Measurements from ENCODE around the gene LRP11.

Gene LRP11

GRCh38 chr6:149820506-149820905 is 43.7 kb downstream of the LRP11 start:
- CTCF ChIA-PET = interaction anchor here (0.6 to 4.2 kb wide), 8 partner anchors 10 to 285 kb away, joined by 3 to 41 read pairs (median 5); no protein-coding TSS in a partner anchor
- POLR2A ChIA-PET = interaction anchor here (0.7 to 1.2 kb wide), 3 partner anchors 29 to 1553 kb away, joined by 3 to 4 read pairs (median 3); partner anchors contain the start of gene PCMT1
- TF ChIP-seq REST (tag by site-specific recombination; IDR thresholded peaks at IDR 0.05) = no peak
- TF ChIP-seq RBAK (tag by site-specific recombination; IDR thresholded peaks at IDR 0.05) = no peak
- no peak for TF ChIP-seq ZNF350 (tag by site-specific recombination; IDR thresholded peaks at IDR 0.05)
- no peak for TF ChIP-seq ZNF391 (tag by site-specific recombination; IDR thresholded peaks at IDR 0.05; ENCODE audit: borderline replicate concordance, low read depth)
- TF ChIP-seq GLIS2 (tag by site-specific recombination; IDR thresholded peaks at IDR 0.05) = no peak
- no peak for TF ChIP-seq ZNF335 (tag by site-specific recombination; conservative IDR thresholded peaks at IDR 0.05)
- no peak for TF ChIP-seq ZNF2 (tag by site-specific recombination; IDR thresholded peaks at IDR 0.05)
- no peak for TF ChIP-seq SP2 (tag by site-specific recombination; IDR thresholded peaks at IDR 0.05)
- no peak for TF ChIP-seq ZBTB48 (tag by site-specific recombination; IDR thresholded peaks at IDR 0.05)
- TF ChIP-seq ZNF302 (tag by site-specific recombination; IDR thresholded peaks at IDR 0.05; ENCODE audit: low read depth) = no peak
- TF ChIP-seq ZNF112 (tag by site-specific recombination; IDR thresholded peaks at IDR 0.05) = no peak
- no peak for TF ChIP-seq ZFHX2 (tag by site-specific recombination; conservative IDR thresholded peaks at IDR 0.05)
- TF ChIP-seq, protein P1, sequence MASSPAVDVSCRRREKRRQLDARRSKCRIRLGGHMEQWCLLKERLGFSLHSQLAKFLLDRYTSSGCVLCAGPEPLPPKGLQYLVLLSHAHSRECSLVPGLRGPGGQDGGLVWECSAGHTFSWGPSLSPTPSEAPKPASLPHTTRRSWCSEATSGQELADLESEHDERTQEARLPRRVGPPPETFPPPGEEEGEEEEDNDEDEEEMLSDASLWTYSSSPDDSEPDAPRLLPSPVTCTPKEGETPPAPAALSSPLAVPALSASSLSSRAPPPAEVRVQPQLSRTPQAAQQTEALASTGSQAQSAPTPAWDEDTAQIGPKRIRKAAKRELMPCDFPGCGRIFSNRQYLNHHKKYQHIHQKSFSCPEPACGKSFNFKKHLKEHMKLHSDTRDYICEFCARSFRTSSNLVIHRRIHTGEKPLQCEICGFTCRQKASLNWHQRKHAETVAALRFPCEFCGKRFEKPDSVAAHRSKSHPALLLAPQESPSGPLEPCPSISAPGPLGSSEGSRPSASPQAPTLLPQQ (tag by site-specific recombination; IDR thresholded peaks at IDR 0.05) = no peak
- no peak for TF ChIP-seq OSR2 (tag by site-specific recombination; IDR thresholded peaks at IDR 0.05)
- H3K36me3 ChIP-seq (ENCODE audit: control insufficient read depth in 2 of 2, insufficient read depth in 1 of 2, low read length in 2 of 2) = peaks cover 6 to 52% of the 10 kb centered on the region in 2 experiments; a peak in 2 of 3 replicates
- no peaks in the 10 kb centered on the region for H3K9me3 ChIP-seq (ENCODE audit: control insufficient read depth, insufficient read depth, low read depth, low read length)
- H3K4me3 ChIP-seq (ENCODE audit: low read depth, low read length) = no peak overlapping the region
- H3K27ac ChIP-seq (ENCODE audit: extremely low read depth, low read depth, low read length) = no peak overlapping the region
- no peaks in the 10 kb centered on the region for H3K4me1 ChIP-seq (ENCODE audit: control insufficient read depth, insufficient read depth, low read length)

DNA sequence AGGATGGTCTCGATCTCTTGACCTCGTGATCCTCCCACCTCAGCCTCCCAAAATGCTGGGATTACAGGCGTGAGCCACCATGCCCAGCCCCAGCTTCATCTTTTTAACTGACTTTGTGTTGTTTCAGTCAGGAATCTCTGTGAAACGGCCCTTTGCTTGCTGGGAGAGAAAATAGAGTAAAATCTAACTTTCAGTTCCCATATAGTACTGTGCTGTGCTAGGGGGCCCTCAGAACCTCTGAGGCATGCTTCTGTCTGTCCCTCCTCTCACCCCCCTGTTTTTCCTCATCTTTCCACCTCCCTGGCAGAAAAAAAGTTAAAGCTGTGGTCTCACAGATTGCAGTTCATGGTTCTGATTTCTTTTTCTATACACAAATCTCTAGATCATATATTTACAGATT is 48.4 kb downstream of the LRP11 start:
- TF ChIP-seq ZNF704 (tag by site-specific recombination; IDR thresholded peaks at IDR 0.05) (no peak), GLI2 (tag by site-specific recombination; IDR thresholded peaks at IDR 0.05; ENCODE audit: borderline replicate concordance, low read depth) (no peak), ZNF621 (tag by site-specific recombination; IDR thresholded peaks at IDR 0.05) (no peak), ZBTB17 (tag by site-specific recombination; IDR thresholded peaks at IDR 0.05) (no peak), ZNF623 (tag by site-specific recombination; IDR thresholded peaks at IDR 0.05) (no peak), ZNF10 (tag by site-specific recombination; IDR thresholded peaks at IDR 0.05) (no peak)
- peaks cover 7 to 34% of the 10 kb centered on the region in 2 experiments; a peak in 2 of 3 replicates for H3K36me3 ChIP-seq (ENCODE audit: control insufficient read depth in 2 of 2, insufficient read depth in 1 of 2, low read length in 2 of 2)
- no peak overlapping the region for H3K4me3 ChIP-seq (ENCODE audit: low read depth, low read length)
- H3K9me3 ChIP-seq (ENCODE audit: control insufficient read depth, insufficient read depth, low read depth, low read length) = no peaks in the 10 kb centered on the region
- no peaks in the 10 kb centered on the region for H3K4me1 ChIP-seq (ENCODE audit: control insufficient read depth, insufficient read depth, low read length)
- ChIA-PET POLR2A (no interaction called here), CTCF (interaction anchor here (0.6 kb wide), 2 partner anchors 111 to 1238 kb away, joined by 3 to 6 read pairs; no protein-coding TSS in a partner anchor)
- H3K27ac ChIP-seq (ENCODE audit: extremely low read depth, low read depth, low read length) = no peak overlapping the region

Data from HEK293 (cell line).